ENCODE data around the gene RSPO3. TPM values are rescaled to one million over a fixed set of nuclear protein-coding genes. Genes with fewer than 3 reads are reported as not detected.

Gene RSPO3
- total RNA-seq, 3 donors from 2014 or later (not counting 1 experiment from before 2014, with no cell fraction given) = not detected

DNA sequence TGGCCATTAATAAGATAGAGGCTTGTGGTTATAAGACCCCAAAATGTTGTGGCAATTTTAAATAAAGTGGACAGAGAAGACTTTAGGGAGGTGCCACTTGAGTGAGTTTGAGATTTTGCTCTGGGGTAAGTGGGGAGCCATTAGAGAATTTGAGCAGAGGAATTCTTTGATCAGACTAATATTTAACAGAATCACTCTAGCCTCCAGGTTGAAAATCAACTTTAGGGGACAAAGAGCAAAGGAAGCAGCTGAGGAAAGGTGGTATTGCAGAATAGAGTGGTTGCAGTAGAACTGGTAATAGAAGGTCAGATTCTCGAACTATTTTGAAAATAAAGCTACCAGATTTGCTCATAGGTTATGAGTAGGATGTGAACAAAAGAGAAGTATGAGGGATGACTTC lies 97.5 kb downstream of the RSPO3 start:
- no peaks in the 10 kb centered on the region for H3K9me3 ChIP-seq (ENCODE audit: control insufficient read depth, insufficient read depth, low read length)
- Mint-ChIP-seq H3K4me3 (no peak overlapping the region), H3K9me3 (peaks cover 0 to 2% of the 10 kb centered on the region in 2 donors), H3K27ac (no peak overlapping the region), H3K27me3 (ENCODE audit: low read depth in 2 of 2) (peaks cover 4 to 16% of the 10 kb centered on the region in 2 donors), H3K4me1 (no peaks in the 10 kb centered on the region), H3K36me3 (no peaks in the 10 kb centered on the region)
- H3K4me3 ChIP-seq (ENCODE audit: low read length) = no peak overlapping the region
- 79% methylated on average over 1 of the region's 1 CpG for WGBS (ENCODE audit: insufficient coverage)
- DNase-seq (no peak), ATAC-seq (no peak)
- intact Hi-C loops (cut with micrococcal nuclease) = no loop called here
- H3K4me1 ChIP-seq (ENCODE audit: control insufficient read depth, insufficient read depth, low read length) = no peaks in the 10 kb centered on the region
- H3K36me3 ChIP-seq (ENCODE audit: control insufficient read depth, insufficient read depth, low read length) = no peaks in the 10 kb centered on the region
- H3K27me3 ChIP-seq (ENCODE audit: control insufficient read depth, insufficient read depth, low read length) = no peaks in the 10 kb centered on the region
- TF ChIP-seq, protein P1, sequence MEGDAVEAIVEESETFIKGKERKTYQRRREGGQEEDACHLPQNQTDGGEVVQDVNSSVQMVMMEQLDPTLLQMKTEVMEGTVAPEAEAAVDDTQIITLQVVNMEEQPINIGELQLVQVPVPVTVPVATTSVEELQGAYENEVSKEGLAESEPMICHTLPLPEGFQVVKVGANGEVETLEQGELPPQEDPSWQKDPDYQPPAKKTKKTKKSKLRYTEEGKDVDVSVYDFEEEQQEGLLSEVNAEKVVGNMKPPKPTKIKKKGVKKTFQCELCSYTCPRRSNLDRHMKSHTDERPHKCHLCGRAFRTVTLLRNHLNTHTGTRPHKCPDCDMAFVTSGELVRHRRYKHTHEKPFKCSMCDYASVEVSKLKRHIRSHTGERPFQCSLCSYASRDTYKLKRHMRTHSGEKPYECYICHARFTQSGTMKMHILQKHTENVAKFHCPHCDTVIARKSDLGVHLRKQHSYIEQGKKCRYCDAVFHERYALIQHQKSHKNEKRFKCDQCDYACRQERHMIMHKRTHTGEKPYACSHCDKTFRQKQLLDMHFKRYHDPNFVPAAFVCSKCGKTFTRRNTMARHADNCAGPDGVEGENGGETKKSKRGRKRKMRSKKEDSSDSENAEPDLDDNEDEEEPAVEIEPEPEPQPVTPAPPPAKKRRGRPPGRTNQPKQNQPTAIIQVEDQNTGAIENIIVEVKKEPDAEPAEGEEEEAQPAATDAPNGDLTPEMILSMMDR (IDR thresholded peaks at IDR 0.05) = no peak
- no peak overlapping the region for H3K27ac ChIP-seq (ENCODE audit: low read length)

DNA sequence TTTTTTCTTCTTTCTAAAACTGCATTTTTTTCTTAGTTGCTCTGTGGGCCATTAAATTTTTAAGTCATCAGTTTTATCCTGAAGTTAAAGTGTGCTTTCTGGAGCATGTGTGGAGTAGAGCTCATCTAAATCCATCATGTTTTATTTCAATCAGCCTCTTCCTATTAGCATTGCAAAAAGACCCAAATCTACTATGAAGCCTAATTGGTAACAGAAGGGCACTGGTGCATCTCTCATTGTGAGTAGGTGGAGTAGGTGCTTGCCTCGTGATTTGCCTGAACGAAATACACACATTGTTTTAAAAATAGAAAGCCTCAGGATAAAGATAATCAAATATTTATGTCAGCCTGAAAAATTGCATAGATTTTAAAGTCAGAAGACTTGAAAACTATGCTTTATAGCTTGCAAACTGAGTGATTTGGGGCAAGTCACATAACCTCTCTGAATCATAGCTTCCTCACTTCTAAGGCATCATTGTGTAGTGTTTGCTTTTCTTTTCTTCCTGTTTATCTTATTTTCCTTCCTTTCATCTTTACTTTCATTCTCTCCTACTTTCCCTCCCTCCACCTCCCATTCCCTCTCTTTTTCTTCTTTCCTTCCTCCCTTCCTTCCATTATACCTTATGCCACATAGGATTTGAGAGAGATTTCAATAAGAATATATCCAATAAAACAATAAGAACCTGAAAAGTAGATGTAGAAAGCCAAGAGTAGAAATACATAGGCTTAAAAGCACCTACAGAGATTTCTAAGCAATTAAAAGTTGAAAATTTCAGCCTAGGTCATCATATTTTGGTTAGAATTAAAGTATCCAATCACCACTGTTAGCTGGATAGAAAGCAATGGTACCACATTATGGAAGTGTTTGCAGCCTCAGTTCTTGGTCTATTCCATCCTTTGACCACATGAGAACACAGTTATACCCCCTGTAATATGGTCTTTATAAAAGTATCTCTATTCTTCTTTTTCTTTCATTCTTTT lies 98.6 kb downstream of the RSPO3 start:
- Mint-ChIP-seq H3K9me3 (no peaks in the 10 kb centered on the region), H3K27ac (no peak overlapping the region), H3K4me3 (no peak overlapping the region), H3K36me3 (no peaks in the 10 kb centered on the region), H3K4me1 (no peaks in the 10 kb centered on the region), H3K27me3 (ENCODE audit: low read depth in 2 of 2) (peaks cover 7 to 11% of the 10 kb centered on the region in 2 donors)
- no peaks in the 10 kb centered on the region for H3K27me3 ChIP-seq (ENCODE audit: control insufficient read depth, insufficient read depth, low read length)
- no peak overlapping the region for H3K4me3 ChIP-seq (ENCODE audit: low read length)
- TF ChIP-seq, protein P1 (IDR thresholded peaks at IDR 0.05) = no peak
- H3K36me3 ChIP-seq (ENCODE audit: control insufficient read depth, insufficient read depth, low read length) = no peaks in the 10 kb centered on the region
- no peak for DNase-seq
- no peaks in the 10 kb centered on the region for H3K4me1 ChIP-seq (ENCODE audit: control insufficient read depth, insufficient read depth, low read length)
- no peak overlapping the region for H3K27ac ChIP-seq (ENCODE audit: low read length)
- no peaks in the 10 kb centered on the region for H3K9me3 ChIP-seq (ENCODE audit: control insufficient read depth, insufficient read depth, low read length)
- WGBS (ENCODE audit: insufficient coverage) = no CpG with 5 or more reads among the region's 2 CpGs
- ATAC-seq = no peak
- intact Hi-C loops (cut with micrococcal nuclease) = no loop called here

- Mint-ChIP-seq H3K4me1 (no peaks in the 10 kb centered on the region), H3K36me3 (no peaks in the 10 kb centered on the region), H3K27ac (no peak overlapping the region), H3K9me3 (no peaks in the 10 kb centered on the region), H3K27me3 (ENCODE audit: low read depth in 2 of 2) (peaks cover 5 to 7% of the 10 kb centered on the region in 2 donors), H3K4me3 (no peak overlapping the region)
- Histone ChIP-seq H3K4me3 (ENCODE audit: low read length) (no peak overlapping the region), H3K36me3 (ENCODE audit: control insufficient read depth, insufficient read depth, low read length) (no peaks in the 10 kb centered on the region), H3K4me1 (ENCODE audit: control insufficient read depth, insufficient read depth, low read length) (no peaks in the 10 kb centered on the region), H3K27me3 (ENCODE audit: control insufficient read depth, insufficient read depth, low read length) (no peaks in the 10 kb centered on the region), H3K27ac (ENCODE audit: low read length) (no peak overlapping the region), H3K9me3 (ENCODE audit: control insufficient read depth, insufficient read depth, low read length) (no peaks in the 10 kb centered on the region)
- TF ChIP-seq, protein P1 (IDR thresholded peaks at IDR 0.05) = no peak
- intact Hi-C loops (cut with micrococcal nuclease) = no loop called here
- ATAC-seq (no peak), DNase-seq (no peak)
- WGBS (ENCODE audit: insufficient coverage) = 85% methylated on average over 1 of the region's 1 CpG
Observed at GRCh38 chr6:127219869-127220268, 101.4 kb downstream of the RSPO3 start.

All from natural killer cell (primary cell).